HL-60 (cell line): ENCODE measurements around the gene SLC25A25.

Experiments
- DNase-seq, 2 experiments: peaks; one replicate each; pipeline ENCODE4 v3.0.0-alpha.2; 2010 to 2020; ENCODE audit warnings: low read depth in 1 of 2, low spot score in 1 of 2
- H3K27ac ChIP-seq: fragments of 250-450 bp; sonication (Bioruptor Pico); replicated peaks from 2 replicates; pipeline ENCODE4 v1.5.1; 2020; ENCODE audit warnings: mild to moderate bottlenecking, moderate library complexity
- H3K27me3 ChIP-seq: fragments of 250-450 bp; sonication (Bioruptor Pico); 2 replicates; pipeline ENCODE4 v1.5.1; 2021; ENCODE audit warnings: mild to moderate bottlenecking, moderate library complexity; ENCODE audit not compliant: insufficient read depth, poor library complexity, severe bottlenecking
- H3K4me3 ChIP-seq: replicated peaks from 2 replicates; pipeline ENCODE4 v1.5.1; 2011; ENCODE audit warnings: mild to moderate bottlenecking, control low read depth, low read length; ENCODE audit not compliant: insufficient read depth
- GABPA ChIP-seq: IDR thresholded peaks from 2 replicates; pipeline ENCODE4 v1.6.1; 2012; ENCODE audit warnings: low read depth
- POLR2AphosphoS5 ChIP-seq: IDR thresholded peaks from 2 replicates; pipeline ENCODE4 v1.6.1; 2012; ENCODE audit warnings: low read depth
- SPI1 ChIP-seq: IDR thresholded peaks from 2 replicates; pipeline ENCODE4 v1.6.1; 2012; ENCODE audit warnings: low read depth, mild to moderate bottlenecking, borderline replicate concordance
- TF ChIP-seq, protein P1 (sequence below): IDR thresholded peaks from 2 replicates; pipeline ENCODE4 v1.6.1; 2012; ENCODE audit warnings: low read depth; ENCODE audit not compliant: insufficient replicate concordance
- TF ChIP-seq, protein P2 (sequence below): IDR thresholded peaks from one replicate; pipeline ENCODE4 v1.5.1; 2011; ENCODE audit warnings: low read length, control low read depth, inconsistent platforms; ENCODE audit not compliant: insufficient read depth

The SLC25A25 gene

GRCh38 chr9:128026773-128027541 is 41.1 kb upstream of the SLC25A25 start:
- Histone ChIP-seq H3K27me3 (no peaks in the 10 kb centered on the region), H3K4me3 (no peak overlapping the region), H3K27ac (peak overlapping the region; percentile 43)
- TF ChIP-seq, protein P1, sequence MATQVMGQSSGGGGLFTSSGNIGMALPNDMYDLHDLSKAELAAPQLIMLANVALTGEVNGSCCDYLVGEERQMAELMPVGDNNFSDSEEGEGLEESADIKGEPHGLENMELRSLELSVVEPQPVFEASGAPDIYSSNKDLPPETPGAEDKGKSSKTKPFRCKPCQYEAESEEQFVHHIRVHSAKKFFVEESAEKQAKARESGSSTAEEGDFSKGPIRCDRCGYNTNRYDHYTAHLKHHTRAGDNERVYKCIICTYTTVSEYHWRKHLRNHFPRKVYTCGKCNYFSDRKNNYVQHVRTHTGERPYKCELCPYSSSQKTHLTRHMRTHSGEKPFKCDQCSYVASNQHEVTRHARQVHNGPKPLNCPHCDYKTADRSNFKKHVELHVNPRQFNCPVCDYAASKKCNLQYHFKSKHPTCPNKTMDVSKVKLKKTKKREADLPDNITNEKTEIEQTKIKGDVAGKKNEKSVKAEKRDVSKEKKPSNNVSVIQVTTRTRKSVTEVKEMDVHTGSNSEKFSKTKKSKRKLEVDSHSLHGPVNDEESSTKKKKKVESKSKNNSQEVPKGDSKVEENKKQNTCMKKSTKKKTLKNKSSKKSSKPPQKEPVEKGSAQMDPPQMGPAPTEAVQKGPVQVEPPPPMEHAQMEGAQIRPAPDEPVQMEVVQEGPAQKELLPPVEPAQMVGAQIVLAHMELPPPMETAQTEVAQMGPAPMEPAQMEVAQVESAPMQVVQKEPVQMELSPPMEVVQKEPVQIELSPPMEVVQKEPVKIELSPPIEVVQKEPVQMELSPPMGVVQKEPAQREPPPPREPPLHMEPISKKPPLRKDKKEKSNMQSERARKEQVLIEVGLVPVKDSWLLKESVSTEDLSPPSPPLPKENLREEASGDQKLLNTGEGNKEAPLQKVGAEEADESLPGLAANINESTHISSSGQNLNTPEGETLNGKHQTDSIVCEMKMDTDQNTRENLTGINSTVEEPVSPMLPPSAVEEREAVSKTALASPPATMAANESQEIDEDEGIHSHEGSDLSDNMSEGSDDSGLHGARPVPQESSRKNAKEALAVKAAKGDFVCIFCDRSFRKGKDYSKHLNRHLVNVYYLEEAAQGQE: no peak
- TF ChIP-seq, protein P2, sequence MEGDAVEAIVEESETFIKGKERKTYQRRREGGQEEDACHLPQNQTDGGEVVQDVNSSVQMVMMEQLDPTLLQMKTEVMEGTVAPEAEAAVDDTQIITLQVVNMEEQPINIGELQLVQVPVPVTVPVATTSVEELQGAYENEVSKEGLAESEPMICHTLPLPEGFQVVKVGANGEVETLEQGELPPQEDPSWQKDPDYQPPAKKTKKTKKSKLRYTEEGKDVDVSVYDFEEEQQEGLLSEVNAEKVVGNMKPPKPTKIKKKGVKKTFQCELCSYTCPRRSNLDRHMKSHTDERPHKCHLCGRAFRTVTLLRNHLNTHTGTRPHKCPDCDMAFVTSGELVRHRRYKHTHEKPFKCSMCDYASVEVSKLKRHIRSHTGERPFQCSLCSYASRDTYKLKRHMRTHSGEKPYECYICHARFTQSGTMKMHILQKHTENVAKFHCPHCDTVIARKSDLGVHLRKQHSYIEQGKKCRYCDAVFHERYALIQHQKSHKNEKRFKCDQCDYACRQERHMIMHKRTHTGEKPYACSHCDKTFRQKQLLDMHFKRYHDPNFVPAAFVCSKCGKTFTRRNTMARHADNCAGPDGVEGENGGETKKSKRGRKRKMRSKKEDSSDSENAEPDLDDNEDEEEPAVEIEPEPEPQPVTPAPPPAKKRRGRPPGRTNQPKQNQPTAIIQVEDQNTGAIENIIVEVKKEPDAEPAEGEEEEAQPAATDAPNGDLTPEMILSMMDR: no peak
- TF ChIP-seq POLR2AphosphoS5: no peak
- no peak for TF ChIP-seq SPI1
- no peak for TF ChIP-seq GABPA
- peak in 1 of 2 experiments; percentile 29 for DNase-seq

DNA sequence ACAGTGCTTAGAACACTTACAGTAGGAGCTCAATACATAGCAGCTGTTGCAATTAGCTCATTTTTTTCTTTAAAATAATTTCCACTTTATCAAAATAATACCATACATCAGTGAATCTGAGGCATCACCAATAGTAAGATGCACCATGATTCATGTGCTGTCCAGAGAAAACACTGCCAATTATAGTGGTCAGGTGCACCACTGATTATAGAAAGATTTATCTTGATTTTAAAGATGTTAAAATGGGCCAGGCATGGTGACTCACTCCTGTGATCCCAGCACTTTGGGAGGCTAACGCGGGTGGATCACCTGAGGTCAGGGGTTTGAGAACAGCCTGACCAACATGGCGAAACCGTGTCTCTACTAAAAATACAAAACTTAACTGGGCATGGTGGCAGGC is 40.3 kb upstream of the SLC25A25 start:
- no peak for DNase-seq
- no peak overlapping the region; the same call in 1 of the 2 replicates for H3K27ac ChIP-seq
- TF ChIP-seq, protein P1: no peak
- TF ChIP-seq POLR2AphosphoS5: no peak

DNA sequence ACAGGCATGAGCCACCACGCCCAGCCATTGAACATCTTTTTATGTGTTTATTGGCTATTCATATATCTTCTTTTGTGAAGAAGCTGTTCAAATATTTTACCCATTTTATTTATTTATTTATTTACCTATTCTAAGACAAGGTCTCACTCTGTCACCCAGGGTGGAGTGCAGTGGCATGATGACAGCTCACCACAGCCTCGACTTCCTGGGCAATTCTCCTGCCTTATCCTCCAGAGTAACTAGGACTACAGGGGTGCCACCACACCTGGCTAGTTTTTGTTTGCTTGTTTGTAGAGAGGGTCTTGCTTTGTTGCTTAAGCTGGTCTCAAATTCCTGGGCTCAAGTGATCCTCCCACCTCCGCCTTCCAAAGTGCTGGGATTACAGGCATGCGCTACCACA is 34.4 kb upstream of the SLC25A25 start:
- DNase-seq: no peak
- H3K27me3 ChIP-seq: no peaks in the 10 kb centered on the region
- no peak overlapping the region for H3K4me3 ChIP-seq
- TF ChIP-seq POLR2AphosphoS5: no peak
- no peak for TF ChIP-seq GABPA
- TF ChIP-seq SPI1: no peak
- TF ChIP-seq, protein P1: no peak
- TF ChIP-seq, protein P2: no peak
- no peak overlapping the region for H3K27ac ChIP-seq

More for the DNA sequence above, 40.3 kb upstream of the SLC25A25 start:
- H3K4me3 ChIP-seq: no peak overlapping the region
- no peaks in the 10 kb centered on the region for H3K27me3 ChIP-seq
